GM18526 (cell line): ENCODE measurements around the gene TGFBR3L.

ENCODE experiments used
- POLR2A ChIP-seq: IDR thresholded peaks from 3 replicates; pipeline ENCODE4 v1.6.1; 2011; ENCODE audit not compliant: insufficient read length; ENCODE audit errors: extremely low read depth

TGFBR3L gene

DNA sequence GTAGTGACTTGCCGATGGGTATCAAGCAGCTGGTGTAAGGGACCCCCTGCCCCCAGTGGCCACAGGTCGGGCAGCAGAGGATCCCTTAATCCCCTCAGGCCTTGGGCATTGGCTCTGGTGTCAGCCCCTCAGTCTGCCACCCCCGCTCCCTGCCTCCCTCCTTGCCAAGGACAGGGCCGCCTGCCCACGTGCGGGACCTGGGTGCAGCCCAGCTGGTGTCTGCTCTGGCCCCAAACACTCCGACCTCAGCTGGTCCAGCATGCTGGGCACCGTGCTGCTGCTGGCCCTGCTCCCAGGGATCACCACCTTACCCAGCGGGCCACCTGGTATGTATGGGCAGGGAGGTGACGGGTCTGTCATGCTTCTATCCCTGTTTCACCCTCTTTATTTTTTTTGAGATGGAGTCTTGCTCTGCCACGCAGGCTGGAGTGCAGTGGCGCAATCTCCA lies at the start of gene TGFBR3L:
TGFBR3L (plus strand) TSS at position 233 of the 448 bp plus-strand sequence.
- TF ChIP-seq POLR2A: no peak

DNA sequence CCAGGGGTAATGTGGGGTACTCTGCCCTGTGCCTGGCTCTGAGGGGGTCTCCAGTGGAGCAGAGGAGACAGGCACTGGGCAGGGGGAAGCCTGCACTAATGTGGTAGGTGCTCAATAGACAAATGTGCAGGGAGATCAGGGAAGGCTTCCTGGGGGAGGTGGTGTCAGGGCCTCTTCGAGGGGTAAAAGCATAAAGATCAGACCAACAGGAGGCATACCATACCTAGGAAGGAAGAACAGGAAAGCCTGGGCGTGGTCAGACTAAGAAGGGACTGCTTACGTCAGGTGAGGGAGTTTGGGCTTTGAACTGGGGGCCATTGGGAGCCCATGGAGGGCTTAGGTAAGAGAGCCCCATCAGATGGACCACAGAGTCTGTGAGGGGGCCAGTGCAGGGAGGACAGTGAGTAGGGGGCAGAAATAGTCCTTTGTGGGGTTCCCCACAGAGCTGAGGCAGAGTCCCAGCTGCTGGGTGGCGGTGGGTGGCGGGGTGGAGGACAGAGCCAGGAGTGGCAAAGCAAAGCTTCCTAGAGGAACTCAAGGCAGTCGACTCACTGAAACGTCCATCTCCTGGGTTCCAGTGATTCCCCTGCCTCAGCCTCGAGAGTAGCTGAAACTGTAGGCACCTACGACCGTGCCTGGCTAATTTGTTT lies 49.2 kb upstream of the TGFBR3L start:
- no peak for TF ChIP-seq POLR2A

DNA sequence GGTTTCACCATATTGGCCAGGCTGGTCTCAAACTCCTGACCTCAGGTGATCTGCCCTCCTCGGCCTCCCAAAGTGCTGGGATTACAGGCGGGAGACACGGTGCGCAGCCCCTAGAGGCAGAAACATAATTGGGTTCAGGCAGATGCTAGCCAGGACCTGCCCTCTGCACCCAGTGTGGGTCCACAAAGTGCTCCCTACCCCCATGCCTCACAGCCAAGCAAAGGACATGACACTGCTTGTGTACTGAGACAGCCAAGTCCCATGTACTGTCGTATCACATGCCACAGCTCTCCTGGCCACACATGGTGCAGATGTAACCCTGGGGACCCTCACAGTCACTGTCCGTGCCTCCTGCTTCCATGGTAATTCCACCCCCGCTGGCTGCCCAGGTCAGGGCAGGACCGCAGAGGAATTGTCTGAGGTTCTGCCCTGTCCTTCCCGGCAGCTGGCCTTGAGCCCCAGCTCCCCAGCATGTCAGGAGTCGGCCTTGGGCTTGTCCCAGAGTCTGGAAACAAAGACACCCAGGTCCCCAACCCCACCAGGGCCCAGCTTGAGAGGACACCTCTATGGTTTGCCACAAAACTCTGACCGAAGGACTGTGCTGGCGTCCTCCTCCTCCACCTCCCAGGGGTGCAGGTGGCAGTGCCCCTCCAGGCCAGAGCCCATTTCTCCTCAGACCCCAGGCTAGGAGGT lies 48.1 kb upstream of the TGFBR3L start:
- no peak for TF ChIP-seq POLR2A

DNA sequence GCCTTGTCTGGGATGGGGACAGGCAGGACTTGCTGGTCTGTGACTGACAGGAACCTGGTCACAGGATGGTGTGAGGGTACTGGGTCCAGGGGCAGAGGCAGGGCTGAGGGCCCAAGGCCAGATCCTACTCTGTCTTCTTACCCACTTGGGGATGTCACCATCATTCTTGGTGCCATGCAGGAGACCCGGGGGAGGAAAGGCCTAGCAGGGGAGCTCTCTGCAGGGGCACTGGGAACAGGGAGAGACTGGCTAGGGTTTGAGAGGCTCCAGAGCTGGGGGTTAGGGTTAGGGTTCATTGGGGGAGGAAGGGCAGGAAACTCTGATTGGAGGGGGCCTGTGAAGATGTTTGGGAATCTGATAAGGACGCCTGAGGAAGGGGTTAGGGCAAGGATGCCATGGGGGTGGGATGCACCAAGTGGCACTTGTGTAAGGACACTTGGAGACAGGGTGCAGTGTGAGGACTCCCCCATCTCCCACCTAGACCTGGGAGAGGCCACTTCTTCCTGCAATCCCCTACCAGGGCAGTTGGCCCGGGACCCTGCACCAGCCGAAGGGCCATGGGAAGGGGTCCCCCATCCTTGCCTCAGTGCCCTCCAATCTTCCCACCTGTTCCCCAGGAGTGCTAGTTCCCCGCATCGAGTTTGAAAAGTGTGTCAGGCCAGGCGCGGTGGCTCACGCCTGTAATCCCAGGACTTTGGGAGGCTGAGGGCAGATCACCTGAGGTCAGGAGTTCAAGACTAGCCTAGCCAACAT lies 47.4 kb upstream of the TGFBR3L start:
- TF ChIP-seq POLR2A: no peak

DNA sequence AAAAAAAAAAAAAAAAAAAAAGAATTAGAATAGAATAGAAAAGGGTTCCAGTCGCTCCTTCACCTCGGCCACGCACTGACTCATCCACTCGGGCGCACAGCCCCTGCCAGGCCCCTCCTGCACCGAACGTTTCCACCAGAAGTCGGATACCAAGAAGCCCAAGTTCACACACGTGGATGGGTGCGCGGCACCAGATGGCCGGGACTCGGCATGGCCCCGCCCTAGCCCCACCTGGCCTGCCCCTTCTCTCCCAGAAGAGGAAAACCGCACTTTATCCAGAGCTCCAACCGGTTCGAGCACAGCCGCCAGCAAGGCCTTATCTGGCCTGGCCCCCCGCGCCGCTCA lies 46.3 kb upstream of the TGFBR3L start:
- TF ChIP-seq POLR2A: no peak

DNA sequence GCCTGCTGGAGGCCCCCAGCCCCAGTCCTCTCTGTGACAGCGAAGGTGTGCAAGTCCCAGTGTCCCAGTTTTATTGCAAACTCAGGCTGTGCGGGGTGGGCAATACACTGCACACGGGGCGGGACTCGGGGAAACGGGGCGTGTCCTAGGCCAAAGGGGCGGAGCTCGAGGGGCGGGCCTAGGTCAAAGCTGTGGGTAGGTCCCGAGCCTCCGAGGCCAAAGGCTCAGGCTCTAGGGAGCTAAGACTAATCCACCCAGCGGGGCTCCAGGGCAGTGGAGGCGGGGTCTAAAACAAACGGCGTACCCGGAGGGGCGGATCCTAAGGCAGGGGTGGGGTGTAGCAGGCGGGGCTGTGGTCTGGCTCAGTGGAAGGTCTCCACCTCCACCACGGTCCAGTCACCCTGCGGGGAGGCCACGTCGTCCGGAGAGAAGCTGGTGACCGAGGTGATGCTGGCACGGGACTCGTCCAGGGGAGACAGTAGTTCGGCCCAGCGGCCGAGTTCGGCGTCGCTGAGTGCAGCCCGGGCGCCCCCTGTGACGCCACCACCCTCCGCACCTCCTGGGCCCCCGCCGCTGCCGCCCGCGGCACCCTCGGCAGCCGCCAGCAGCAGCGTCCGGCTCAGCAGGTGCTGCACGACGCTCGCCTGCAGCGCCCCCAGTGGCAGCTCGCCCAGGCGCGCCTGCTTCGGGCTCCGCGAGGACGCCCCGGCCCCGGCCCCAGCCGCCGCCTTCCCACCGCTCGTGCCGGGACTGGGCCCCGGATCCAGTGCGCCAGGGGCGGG lies 45.8 kb upstream of the TGFBR3L start:
- no peak for TF ChIP-seq POLR2A

DNA sequence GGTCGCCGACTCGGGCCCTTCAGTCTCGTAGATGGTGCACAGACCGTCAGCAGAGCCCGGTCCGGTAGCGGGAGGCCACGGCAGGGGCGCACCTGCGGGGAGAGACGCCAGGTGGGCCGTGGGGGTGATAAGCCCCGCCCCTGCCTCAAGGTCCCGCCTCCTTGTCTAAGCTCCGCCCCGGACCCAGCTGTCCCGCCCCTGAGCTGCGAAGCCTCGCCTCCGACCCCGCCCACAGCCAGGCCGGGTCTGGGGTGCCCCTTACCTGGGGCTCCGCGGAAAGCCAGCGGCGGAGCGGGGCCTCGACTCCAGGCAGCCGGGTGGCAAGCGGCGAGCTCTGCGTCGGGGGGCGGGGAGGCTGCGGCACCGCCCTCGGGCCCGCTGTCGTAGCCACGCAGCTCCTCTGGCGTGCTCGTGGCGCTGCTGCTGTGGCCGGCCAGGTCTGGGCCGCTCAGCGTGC lies 45.1 kb upstream of the TGFBR3L start:
- TF ChIP-seq POLR2A: no peak

DNA sequence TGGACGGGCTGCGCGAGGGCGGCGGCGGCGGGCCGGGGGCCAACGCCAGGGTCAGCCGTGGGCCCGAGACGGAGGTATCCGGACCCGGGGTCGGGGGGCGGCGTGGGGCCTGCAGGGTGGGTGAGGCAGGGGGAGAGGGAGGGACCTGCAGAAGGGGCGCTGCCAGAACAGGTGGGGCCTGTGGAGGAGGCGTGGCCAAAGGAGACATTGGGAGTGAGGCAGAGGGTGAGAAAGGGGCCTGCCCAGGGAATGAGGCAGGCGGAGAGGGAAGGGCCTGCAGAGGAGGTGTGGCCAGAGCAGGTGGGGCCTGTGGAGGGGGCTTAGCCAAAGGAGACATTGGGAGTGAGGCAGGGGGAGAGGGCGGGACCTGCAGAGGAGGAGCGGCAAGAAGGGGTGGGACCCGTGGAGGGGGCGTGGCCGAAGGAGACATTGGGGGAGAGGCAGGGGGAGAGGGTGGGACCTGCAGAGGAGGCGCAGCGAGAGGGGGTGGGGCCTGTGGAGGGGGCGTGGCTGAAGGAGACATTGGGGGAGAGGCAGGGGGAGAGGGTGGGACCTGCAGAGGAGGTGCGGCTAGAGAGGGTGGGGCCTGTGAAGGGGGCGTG lies 44.6 kb upstream of the TGFBR3L start:
- TF ChIP-seq POLR2A: no peak

DNA sequence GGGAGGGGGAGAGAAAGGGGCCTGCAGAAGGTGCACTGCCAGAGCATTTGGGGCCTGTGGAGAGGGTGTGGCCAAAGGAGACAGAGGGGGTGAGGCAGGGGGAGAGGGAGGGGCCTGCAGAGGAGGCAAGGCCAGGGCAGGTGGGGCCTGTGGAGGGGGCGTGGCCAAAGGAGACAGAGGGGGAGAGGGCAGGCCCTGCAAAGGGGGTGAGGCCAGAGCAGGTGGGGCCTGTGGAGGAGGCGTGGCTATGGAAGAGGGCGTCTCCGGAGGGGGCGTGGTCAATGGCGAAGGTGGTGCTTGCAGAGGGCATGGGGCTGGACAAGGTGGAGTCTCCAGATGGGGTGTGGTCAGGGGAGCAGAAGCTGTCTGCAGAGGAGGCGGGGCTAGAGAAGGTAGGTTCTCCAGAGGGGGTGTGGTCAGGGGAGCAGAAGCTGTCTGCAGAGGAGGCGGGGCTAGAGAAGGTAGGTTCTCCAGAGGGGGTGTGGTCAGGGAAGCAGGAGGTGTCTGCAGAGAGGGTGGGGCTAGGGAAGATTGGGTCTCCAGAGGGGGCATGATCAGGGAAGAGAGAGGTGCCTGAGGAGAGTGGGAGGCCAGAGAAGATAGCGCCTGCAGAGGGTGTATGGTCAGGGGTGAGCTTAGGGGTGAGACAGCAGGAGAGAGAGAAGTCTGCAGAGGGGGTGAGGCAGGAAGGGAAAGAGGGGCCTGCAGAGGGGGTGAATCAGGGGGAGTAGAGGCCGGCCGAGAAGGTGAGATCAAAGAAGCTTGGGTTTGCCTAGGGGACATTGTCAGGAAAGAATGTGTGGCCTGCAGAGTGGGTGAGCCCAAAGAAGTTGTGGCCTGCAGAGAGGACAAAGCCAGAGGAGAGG lies 43.8 kb upstream of the TGFBR3L start:
- no peak for TF ChIP-seq POLR2A

DNA sequence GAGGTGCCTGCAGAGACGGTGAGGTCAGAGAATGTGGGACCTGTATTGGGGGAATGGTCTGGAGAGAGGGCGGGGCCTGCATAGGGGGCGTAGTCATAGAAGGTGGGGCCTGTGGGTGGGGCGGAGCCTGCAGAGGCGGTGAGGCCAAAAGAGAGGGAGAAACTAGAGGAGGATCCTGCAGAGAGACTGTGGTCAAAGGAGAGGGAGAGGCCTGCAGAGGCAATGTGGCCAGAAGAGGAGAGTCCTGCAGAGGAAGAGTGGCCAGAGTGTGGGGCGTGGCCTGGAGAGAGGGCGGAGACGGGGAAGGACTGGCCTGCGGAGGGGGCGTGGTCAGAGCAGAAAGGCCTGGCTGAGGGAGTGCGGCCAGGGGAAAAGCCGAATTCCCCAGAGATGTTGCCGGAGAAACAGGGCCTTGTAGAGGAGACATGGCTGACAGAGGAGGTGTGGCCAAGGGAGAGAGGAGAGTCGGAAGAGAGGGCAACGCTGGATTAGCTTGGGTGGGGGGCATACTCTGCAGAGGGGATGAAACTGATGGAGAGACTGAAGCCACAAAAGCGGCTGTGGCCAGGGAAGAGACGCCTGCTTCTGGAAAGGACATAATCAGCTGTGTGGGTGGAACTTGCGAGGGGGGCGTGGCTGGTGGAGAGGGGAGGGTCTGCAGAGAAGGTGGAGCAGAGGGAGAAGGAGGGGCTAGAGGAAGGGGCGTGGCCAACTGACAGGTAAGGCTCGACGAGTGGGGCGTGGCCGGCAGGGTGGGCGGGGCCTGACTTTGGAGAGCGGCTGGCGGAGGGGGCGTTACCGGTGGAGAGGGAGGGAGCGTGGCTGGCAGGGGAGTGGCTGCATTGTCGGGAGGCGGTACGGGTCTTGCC lies 43.0 kb upstream of the TGFBR3L start:
- no peak for TF ChIP-seq POLR2A

DNA sequence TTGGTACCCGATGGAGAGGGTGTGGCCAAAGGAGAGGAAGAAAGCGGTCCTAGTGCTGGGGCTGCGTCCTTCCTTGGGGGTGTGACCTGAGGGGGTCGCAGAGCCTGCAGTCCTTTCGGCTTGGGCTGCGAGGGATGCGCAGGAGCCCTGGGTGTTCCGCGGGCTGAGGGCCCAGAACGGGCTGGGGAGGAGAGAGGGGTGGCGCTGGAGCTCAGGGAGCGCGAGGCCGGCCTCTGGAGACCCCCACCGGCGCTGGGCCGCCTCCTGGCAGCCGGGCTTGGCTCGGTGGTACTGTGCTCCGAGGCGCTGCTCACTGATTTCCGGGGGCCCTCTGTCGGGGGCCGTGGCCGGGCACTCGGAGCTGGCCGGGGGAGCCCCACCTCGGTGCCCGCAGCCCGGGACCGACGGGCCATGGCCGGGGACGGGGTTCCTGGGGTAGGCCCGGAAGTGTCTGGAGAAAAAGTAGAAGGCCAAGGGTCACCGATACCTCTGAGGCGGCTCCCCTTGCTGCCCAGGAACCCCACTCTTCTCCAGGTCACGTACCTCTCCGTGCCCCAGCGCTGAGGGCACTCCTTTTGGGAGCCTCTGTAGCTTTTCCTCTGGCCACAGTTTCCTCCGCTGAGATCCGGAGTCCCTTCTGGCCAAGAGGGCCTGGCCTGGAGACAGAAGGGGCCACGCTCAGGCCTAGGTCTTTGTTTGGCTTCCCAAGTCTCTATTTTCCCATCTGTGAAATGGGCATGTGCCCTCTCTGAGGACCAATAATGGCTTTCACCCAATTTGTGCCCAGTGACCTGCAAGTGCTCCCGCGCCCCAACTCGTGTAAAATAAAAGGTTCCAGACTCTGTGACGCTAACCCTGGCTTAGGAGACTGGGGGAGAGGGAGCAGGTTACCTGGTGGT lies 42.1 kb upstream of the TGFBR3L start:
- TF ChIP-seq POLR2A: no peak
